Jurkat, Clone E6-1 (cell line): ENCODE measurements around the gene PTPRH.
"Not testable (repeated sequence)": the region's sequence is repeated elsewhere in the genome, so short reads cannot be mapped to it uniquely, and the experiment has no call there.

Experiments
- DNase-seq: peaks from one replicate; pipeline ENCODE4 v3.0.0-alpha.2; 2011; ENCODE audit warnings: low read depth, low spot score
- H3K4me3 ChIP-seq: 2 replicates; pipeline ENCODE4 v1.5.1; 2011; ENCODE audit warnings: mild to moderate bottlenecking, low read length, control low read depth, moderate library complexity

The PTPRH gene

GRCh38 chr19:55166530-55167268 lies 42.6 kb downstream of the PTPRH start, which contains the start of gene DNAAF3:
DNAAF3 (minus strand) TSS chr19:55166613; CDS start chr19:55166413, 200 bp downstream.
- H3K4me3 ChIP-seq: peak within 1 kb of the TSS; percentile 61
- peak; percentile 97 for DNase-seq

- DNase-seq: no peak
- peak overlapping the region; percentile 61 for H3K4me3 ChIP-seq
These were observed 43.3 kb downstream of the PTPRH start for GRCh38 chr19:55165952-55166529.

DNA sequence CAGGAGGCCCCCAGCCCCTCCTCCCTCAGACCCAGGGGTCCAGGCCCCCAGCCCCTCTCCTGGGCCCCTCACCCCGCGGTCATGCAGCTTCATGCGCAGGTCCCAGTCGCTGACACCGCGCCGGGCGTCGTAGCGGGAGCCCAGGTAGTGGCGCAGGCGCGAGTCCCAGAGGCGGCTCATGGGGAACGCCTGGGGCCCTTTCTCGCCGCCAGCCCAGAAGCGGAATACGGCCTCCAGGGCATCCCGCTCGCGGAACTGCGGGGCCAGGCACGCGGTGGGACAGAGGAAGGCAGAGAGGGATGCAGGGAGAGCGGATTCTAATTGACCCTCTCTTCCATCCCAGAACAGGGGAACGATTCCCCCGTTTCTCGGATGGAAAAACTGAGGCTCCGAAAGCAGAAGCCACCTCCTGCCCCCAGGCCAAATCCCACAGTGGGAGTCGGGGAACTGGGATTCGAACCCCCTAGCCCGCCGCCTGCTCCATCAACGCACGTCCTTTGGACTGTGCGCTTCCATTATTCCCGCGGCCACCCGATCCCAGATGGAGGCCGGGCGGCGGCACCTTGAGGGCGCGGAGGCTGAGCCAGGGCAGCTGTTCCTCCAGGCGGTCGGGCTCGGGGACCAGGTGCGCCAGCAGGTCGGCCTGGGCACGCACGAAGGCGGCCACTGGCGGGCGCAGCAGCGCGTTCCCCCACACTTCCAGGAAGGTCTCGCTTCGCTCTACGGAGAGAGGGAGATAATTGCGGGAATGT lies 47.6 kb downstream of the PTPRH start:
- no peak overlapping the region for H3K4me3 ChIP-seq
- no peak for DNase-seq

- DNase-seq: no peak
- no peak overlapping the region for H3K4me3 ChIP-seq
These were observed 48.3 kb downstream of the PTPRH start for GRCh38 chr19:55160986-55161365.

DNA sequence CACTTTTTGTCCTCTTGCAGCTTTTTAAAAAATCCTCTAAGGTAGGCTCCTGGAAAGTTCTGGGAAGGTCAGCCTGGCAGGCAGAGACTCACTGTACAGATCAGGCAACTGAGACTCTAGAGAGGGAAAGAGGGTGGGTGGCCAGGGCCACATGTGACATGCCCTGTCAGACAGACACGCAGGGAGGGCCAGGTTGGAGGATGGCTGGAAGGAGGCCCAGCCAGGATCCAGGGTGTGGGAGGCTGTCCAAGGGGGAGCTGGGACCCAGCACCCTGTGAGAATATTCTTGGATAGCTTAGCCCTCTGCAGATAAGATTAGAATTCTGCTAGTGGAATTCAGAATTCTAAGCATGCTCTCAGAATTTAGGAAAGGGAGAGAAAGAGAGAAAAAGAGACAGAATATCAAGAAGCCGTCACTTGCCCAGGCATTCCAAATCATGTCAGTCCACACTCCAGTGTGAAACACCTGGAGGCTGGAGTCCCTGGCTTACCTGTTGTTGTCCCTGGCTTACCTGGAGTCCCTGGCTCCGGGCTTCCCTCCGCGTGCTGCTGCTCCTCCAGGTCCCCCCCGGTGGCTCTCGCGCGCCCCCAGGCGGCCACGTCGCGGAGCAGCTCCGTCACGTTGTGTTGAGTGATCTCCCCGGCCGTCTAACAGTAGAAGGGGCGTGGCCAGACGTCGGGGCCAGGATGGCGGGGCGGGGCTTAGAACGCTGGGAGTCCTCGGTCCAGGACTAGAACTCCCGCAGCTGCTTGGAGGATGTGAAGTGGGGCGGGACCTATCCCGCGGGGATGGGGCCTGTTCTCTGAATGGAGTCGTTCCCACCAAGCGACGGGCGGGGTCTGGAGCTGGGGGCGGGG lies 48.9 kb downstream of the PTPRH start:
- H3K4me3 ChIP-seq: no peak overlapping the region
- DNase-seq: peak; percentile 82

DNA sequence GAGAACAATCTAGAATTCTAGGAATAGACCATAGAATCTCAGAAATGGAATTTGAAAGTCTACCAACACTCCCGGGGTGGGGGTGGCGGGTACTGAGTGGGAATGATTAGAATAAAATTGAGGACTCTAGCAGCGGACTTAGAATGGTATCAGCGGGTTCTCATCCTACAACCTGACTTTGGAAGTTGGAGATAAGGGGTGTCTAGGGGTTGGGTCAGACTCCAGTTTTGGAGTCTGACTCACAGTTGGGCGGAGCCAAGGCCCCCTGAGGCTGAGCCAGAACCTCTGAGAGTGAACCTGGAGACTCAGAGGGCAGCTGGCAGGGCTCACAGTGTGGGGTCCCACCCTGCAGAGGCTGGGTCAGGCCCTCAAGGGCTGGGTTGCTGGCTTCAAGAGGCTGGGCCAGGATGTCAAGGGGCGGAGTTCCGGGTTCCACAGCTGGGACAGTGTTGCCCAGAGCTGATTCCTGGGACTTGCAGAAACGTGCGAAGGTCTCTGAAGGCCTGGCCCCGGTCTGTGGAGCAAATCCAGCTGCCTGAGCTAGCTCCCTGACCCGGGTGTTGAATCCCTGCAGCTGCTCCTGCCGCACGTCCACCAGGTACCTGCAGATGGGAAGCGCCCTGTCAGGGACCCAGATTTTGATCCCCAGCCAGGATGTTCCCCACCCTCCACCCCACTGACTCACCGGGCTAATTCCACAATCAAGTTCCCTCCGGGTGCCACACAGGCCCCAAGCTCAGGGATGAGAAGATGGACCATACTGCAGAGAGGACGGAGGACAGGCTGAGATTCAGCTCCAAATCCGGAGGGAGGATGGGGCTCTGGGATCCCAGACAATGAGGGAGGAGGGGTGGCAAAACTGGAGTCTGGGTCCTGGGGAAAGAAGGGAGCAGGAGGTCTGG lies 50.2 kb downstream of the PTPRH start:
- no peak overlapping the region for H3K4me3 ChIP-seq
- DNase-seq: no peak

GRCh38 chr19:55158423-55158822 lies 50.9 kb downstream of the PTPRH start:
- no peak for DNase-seq
- no peak overlapping the region for H3K4me3 ChIP-seq

DNA sequence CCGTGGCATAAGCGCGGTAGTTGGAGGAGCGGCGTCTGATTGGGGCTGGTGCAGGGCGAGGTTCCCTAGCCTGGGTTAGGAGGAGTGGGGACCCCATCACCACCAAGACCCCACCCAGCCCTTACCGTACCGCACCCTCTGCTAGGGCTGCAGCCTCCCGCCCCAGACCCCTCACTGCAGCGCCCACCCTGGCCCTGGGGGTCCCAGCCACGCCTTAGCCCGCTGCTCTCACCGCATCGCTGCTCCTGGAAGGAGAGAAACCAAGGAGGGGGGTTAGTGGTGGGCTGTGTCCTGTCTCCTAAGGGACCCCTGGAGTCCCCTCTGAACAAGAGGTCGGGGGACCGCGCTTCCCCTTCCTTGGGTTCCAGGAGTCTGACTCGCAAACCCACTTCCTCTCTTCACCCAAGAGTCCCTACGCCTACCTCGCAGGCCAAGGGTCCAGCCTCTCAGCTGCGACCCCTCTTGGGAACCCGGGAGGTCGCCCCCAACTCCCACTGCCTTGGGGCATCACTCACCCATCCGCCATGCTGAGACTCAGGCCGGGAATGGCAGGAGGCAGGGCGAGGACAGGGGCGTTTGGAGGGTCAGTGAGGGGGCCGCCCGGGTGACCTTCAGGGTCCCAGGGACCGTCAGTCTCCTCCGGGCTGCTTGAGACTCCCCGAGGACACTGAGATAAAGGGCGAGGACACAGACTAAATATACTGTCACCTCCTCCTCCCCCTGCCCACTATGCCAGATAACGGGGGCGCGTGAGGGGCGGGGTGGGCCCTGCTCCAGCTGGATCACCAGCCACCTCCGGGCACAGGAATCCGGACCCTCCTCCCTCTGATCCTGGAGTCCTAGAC lies 52.0 kb downstream of the PTPRH start, which contains the start of gene TNNI3:
Gene TNNI3, minus strand, starts transcription at position 669 of the 845 bp plus-strand sequence. Its CDS starts 143 bp downstream, at position 526.
- no peak within 1 kb of the TSS for H3K4me3 ChIP-seq
- no peak for DNase-seq

GRCh38 chr19:55156202-55157063 lies 52.9 kb downstream of the PTPRH start:
- no peak for DNase-seq
- H3K4me3 ChIP-seq: no peak overlapping the region

GRCh38 chr19:55155784-55156183 lies 53.5 kb downstream of the PTPRH start:
- not testable (repeated sequence) for DNase-seq, H3K4me3 ChIP-seq

GRCh38 chr19:55153652-55154264 lies 55.5 kb downstream of the PTPRH start:
- peak; percentile 74 for DNase-seq
- H3K4me3 ChIP-seq: no peak overlapping the region

GRCh38 chr19:55152017-55152416 lies 57.3 kb downstream of the PTPRH start:
- DNase-seq: peak; percentile 61

DNA sequence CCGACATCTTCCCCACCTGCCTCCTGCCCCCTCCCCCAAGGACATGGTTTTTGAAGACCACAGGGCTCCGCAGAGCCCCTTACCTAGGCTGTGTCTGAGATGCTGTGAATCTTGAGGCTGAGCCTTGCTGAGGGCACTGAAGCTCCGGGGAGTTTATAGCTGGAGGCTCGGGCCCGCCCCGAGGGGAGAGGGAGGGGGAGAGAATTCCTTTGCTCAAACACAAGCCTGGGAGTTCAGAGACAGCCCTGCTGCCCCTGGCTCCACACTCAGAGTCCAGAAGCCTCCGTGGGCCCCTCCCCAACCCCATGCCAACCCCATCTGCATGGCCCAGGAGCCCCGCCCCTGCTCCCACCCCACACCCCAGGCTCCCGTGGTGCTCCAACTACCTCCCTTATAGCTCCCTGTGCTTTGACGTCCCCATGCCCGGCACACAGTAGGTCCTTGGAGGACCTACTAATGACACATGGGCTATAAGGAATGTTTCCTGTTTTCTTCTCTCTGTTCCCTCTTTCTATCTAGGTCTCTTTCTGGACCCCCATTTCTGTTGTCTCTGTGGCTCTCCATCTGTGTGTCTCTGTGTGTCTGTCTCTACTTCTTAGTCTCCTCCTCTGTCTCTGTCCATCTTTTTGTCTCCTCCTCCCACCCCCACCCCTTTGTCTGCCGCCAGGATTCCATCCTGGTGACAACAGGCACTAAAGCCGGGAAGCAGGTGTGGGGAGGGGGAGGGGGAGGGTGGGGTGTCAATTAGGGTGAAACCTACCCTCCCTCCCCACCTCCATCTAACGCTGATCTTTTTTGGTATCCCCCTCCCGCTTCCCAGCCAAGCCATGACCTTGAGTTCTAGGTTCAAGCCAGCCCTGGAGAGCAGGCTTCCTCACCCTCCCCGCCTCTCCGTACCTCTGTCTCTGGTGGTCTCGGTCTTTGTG lies 60.0 kb downstream of the PTPRH start, which contains the start of gene TNNT1:
Gene TNNT1, minus strand, starts transcription at position 129 of the 926 bp plus-strand sequence. CDS start 2,049 bp downstream, outside the sequence.
- DNase-seq: no peak
- no peak within 1 kb of the TSS for H3K4me3 ChIP-seq

More at GRCh38 chr19:55152017-55152416, 57.3 kb downstream of the PTPRH start:
- H3K4me3 ChIP-seq: no peak overlapping the region

GRCh38 chr19:55147545-55148251 lies 61.6 kb downstream of the PTPRH start:
- DNase-seq: no peak
- no peak overlapping the region for H3K4me3 ChIP-seq
